UCSD-AML1 (cell line): ENCODE data around the gene BTBD6.
"Not testable (repeated sequence)": the region's sequence is repeated elsewhere in the genome, so short reads cannot be mapped to it uniquely, and the experiment has no call there.

ENCODE experiments used
- DNase-seq: peaks from one replicate; lab custom pipeline; 2025; ENCODE audit not compliant: unreplicated experiment; lab: John Stamatoyannopoulos, UW

Gene BTBD6

DNA sequence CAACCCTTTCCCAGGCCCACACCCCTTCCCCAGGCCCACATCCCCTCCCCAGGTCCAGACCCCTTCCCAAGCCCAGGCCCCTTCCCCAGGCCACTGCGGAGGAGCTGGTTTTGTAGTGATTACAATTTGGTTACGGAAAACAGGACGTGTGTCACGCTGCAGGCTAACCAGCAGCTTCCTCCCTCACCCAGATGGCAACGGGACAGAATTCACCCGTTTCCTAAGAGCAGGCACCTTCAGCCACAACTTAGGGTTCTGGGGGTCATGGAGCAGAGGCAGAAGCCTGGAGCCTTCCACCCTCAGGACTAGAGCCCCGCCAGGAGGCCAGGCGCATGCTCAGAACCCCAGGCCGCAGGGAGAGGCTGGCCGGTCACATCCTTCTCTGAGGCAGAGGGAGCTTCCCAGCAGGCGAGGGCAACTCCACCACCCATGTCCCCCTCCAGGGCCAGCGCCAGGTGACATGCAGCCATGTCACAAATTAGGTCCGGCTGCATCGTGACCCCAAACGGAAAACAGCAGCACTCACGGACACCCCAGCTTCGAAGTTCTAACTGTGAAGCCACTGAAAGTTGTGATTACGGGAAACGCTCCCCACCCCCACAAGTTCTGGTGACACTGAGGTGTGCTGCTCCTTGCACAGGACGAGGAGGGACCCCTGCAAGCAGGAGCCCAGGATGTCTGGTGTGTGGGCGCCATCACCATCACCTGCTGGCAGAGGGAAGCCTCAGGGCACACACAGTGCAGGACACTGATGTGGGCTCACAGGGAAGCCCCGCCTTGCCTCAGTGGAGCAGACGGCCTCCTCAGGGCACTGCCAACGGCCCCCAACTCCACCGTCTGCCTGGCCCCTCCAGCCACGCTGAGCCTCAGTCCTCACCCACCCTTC is 44.7 kb downstream of the BTBD6 start:
- peak; percentile 72 for DNase-seq

DNA sequence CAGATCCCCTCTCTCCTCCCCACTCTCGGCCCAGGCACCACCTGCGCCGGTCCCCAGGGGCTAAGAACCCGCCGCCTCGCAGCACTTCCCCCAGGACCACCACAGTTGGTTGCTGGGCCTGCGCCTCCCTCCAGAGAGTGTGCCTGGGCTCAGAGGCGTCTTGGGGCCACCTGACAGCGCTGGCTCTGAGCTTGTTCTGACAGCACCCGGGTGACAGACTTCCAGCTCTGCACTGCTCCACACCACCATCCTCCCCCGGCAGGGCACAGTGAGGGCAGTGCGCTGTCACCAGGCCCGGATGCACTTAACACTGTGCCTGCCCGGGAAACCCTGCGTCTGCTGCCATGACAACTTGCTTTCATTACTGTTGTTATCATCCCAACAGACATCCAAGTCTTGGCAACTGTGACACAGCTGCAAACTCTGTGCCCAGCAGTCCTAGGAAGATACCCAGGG is 45.8 kb downstream of the BTBD6 start:
- peak; percentile 82 for DNase-seq

DNA sequence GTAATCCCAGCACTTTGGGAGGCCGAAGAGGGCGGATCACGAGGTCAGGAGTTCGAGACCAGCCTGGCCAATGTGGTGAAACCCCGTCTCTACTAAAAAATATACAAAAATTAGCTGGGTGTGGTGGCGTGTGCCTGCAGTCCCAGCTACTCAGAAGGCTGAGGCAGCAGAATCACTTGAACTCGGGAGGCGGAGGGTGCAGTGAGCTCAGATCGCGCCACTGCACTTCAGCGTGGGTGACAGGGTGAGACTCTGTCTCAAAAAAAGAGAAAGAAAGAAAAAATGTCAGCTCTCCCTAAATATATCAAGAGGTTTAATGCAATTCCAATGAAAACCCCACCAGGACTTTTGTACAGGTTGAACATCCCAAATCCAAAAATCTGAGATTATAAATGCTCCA is 49.0 kb downstream of the BTBD6 start:
- DNase-seq = not testable (repeated sequence)

DNA sequence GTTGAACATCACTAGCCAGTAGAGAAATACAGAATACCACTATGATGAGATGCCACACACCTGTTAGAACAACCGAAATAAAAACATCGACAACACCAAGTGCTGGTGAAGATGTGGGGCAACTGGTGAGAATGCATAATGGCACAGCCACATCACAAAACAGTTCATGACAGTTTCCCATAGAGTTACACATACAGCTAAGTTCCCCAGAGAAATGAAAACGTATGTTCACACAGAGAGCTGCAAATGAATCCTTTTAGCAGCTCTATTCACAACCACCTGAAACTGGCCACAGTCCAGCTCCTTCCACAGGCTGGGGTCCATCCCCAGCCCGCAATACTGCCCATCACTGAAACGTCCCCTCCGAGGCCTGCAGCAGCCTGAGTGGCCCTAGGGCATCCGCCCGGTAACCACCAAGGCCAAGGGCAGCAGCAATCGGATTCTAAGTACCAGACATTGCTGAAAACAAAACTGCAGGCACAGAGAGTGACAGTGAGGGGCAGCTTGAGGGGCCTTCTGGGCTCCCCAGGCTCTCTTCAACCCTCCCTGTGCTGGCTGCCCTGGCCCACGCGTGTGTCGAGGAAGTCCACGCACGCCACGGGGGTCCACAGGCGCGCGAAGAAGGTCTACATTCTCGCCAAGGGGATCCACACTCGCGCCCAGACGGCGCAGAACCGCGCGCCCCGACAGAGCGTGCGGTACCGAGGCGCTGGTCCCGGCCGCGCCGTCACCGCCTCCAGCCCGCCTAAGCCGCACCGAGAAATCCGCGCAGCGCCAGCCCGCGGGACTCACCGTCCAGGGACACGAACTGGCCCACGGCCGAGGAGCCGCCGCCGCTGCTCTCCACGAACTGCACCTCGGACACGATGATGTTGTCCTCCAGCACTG is 51.6 kb downstream of the BTBD6 start:
- no peak for DNase-seq
